Smooth muscle cell (in vitro differentiated cells): ENCODE data around the gene NOTCH2. TPM values are rescaled to one million over a fixed set of nuclear protein-coding genes. Genes with fewer than 3 reads are reported as not detected.

ENCODE experiments used
- DNase-seq: peaks from one replicate; lab custom pipeline; 2025; ENCODE audit not compliant: unreplicated experiment; lab: John Stamatoyannopoulos, UW
- H2AFZ ChIP-seq: fragments of 200-600 bp; sonication (generic); 2 replicates; pipeline ENCODE4 v1.6.0; 2016; ENCODE audit warnings: antibody characterized with exemption, low read depth, mild to moderate bottlenecking
- H3F3A ChIP-seq: fragments of 200-600 bp; sonication (generic); 2 replicates; pipeline ENCODE4 v1.6.0; 2017; ENCODE audit warnings: antibody characterized with exemption, low read depth
- H3K27ac ChIP-seq: fragments of 200-600 bp; sonication (generic); 2 replicates; pipeline ENCODE4 v1.5.1; 2016; ENCODE audit warnings: low read depth, mild to moderate bottlenecking
- H3K27me3 ChIP-seq: fragments of 200-600 bp; sonication (generic); 2 replicates; pipeline ENCODE4 v1.6.1; 2016; ENCODE audit warnings: low read depth, mild to moderate bottlenecking
- H3K36me3 ChIP-seq: fragments of 200-600 bp; sonication (generic); 2 replicates; pipeline ENCODE4 v1.5.1; 2016; ENCODE audit warnings: low read depth
- H3K4me1 ChIP-seq: fragments of 200-600 bp; sonication (generic); 2 replicates; pipeline ENCODE4 v1.5.1; 2016; ENCODE audit warnings: low read depth
- H3K4me2 ChIP-seq: fragments of 200-600 bp; sonication (generic); 2 replicates; pipeline ENCODE4 v1.6.0; 2016; ENCODE audit warnings: mild to moderate bottlenecking
- H3K4me3 ChIP-seq: fragments of 200-600 bp; sonication (generic); 2 replicates; pipeline ENCODE4 v1.5.1; 2016; ENCODE audit warnings: mild to moderate bottlenecking
- H3K79me2 ChIP-seq: fragments of 200-600 bp; sonication (generic); 2 replicates; pipeline ENCODE4 v1.6.0; 2016; ENCODE audit warnings: low read depth, mild to moderate bottlenecking
- H3K9ac ChIP-seq: fragments of 200-600 bp; sonication (generic); 2 replicates; pipeline ENCODE4 v1.6.0; 2016; ENCODE audit warnings: low read depth
- H3K9me3 ChIP-seq: fragments of 200-600 bp; sonication (generic); replicated peaks from 2 replicates; pipeline ENCODE4 v1.5.1; 2016; ENCODE audit warnings: low read depth
- H4K20me1 ChIP-seq: fragments of 200-600 bp; sonication (generic); 2 replicates; pipeline ENCODE4 v1.6.0; 2016; ENCODE audit warnings: low read depth
- CTCF ChIP-seq: fragments of 200-600 bp; sonication (generic); IDR thresholded peaks from 2 replicates; pipeline ENCODE4 v1.5.1; 2017; ENCODE audit warnings: borderline replicate concordance, mild to moderate bottlenecking, antibody characterized with exemption; ENCODE audit not compliant: insufficient read depth, poor library complexity, severe bottlenecking
- WGBS: methylation state at CpG from one replicate; pipeline ENCODE4 v1.1.7; 2016; ENCODE audit warnings: low lambda C conversion rate; 5-methylcytosine and 5-hydroxymethylcytosine counted together
- polyA plus RNA-seq: library from polyadenylated mRNA; unstranded; fragments of >200 nt; fragmentation: Nextera tagmentation; extraction: Ambion mirVana; gene quantifications from 2 replicates; pipeline ENCODE4 v1.2.1, GENCODE V29; 2016
- total RNA-seq: library from RNA; depleted of rRNA; stranded (reverse); fragments of >200 nt; gene quantifications from 2 replicates; pipeline ENCODE4 v1.2.3, GENCODE V29; 2014

Gene NOTCH2
- total and polyA plus RNA-seq, 2 experiments from 2014 or later: 50.3 to 133 TPM

GRCh38 chr1:119879510-119880434 is 189.7 kb downstream of the NOTCH2 start:
- no peak overlapping the region for H3K9ac ChIP-seq
- H3K4me3 ChIP-seq: no peak overlapping the region
- 83% methylated on average over 12 of the region's 12 CpGs for WGBS
- no peaks in the 10 kb centered on the region for H3K27me3 ChIP-seq
- no peaks in the 10 kb centered on the region for H3K79me2 ChIP-seq
- no peak for TF ChIP-seq CTCF
- no peak overlapping the region for H3K4me2 ChIP-seq
- no peak overlapping the region for H3K27ac ChIP-seq
- H3F3A ChIP-seq: no peaks in the 10 kb centered on the region
- no peaks in the 10 kb centered on the region for H3K4me1 ChIP-seq
- H4K20me1 ChIP-seq: no peaks in the 10 kb centered on the region
- no peaks in the 10 kb centered on the region for H3K9me3 ChIP-seq
- no peak for DNase-seq
- H2AFZ ChIP-seq: no peak overlapping the region
- H3K36me3 ChIP-seq: no peaks in the 10 kb centered on the region

GRCh38 chr1:119878171-119878570 is 191.3 kb downstream of the NOTCH2 start:
- H3K27me3 ChIP-seq: no peaks in the 10 kb centered on the region
- no peaks in the 10 kb centered on the region for H3K36me3 ChIP-seq
- no peak overlapping the region for H3K27ac ChIP-seq
- no peak overlapping the region for H2AFZ ChIP-seq
- no peaks in the 10 kb centered on the region for H3F3A ChIP-seq
- no peak overlapping the region for H3K4me3 ChIP-seq
- no peak for TF ChIP-seq CTCF
- DNase-seq: no peak
- no peak overlapping the region for H3K4me2 ChIP-seq
- no peaks in the 10 kb centered on the region for H3K4me1 ChIP-seq
- H3K79me2 ChIP-seq: no peaks in the 10 kb centered on the region
- no peaks in the 10 kb centered on the region for H4K20me1 ChIP-seq
- H3K9ac ChIP-seq: no peak overlapping the region
- no peaks in the 10 kb centered on the region for H3K9me3 ChIP-seq

- no peaks in the 10 kb centered on the region for H3K4me1 ChIP-seq
- H3K4me2 ChIP-seq: no peak overlapping the region
- no peaks in the 10 kb centered on the region for H3F3A ChIP-seq
- H3K36me3 ChIP-seq: no peaks in the 10 kb centered on the region
- WGBS: 80% methylated on average over 2 of the region's 2 CpGs
- H3K9me3 ChIP-seq: no peaks in the 10 kb centered on the region
- no peak overlapping the region for H3K9ac ChIP-seq
- DNase-seq: no peak
- H3K27ac ChIP-seq: no peak overlapping the region
- H2AFZ ChIP-seq: no peak overlapping the region
- no peaks in the 10 kb centered on the region for H3K79me2 ChIP-seq
- TF ChIP-seq CTCF: no peak
- H3K27me3 ChIP-seq: no peaks in the 10 kb centered on the region
- H4K20me1 ChIP-seq: no peaks in the 10 kb centered on the region
- no peak overlapping the region for H3K4me3 ChIP-seq
Observed at GRCh38 chr1:119874186-119874585, 195.3 kb downstream of the NOTCH2 start.
